ENCODE data around the gene NUP93.
"Not testable (repeated sequence)": the region's sequence is repeated elsewhere in the genome, so short reads cannot be mapped to it uniquely, and the experiment has no call there.

Gene NUP93

DNA sequence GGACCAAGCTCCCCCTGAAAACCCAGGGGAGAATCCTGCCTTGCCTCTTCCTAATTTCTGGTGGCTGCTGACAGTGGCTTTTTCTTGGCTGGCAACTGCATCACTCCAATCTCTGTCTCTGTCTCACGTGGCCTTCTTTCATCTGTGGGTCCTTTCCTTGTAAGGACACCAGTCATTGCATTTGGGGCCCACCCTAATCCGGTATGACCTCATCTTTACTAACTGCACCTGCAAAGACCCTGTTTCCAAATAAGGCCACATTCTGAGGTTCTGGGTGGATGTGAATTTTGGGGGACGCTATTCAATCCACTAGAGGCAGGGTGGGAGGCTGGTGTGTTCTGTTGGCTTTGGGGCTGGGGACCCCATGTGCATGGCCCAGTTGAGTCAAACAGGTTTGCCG lies 146.1 kb downstream of the NUP93 start:
- DNase-seq, result no peak

- no peak for DNase-seq
Observed at GRCh38 chr16:56877486-56878182, 147.7 kb downstream of the NUP93 start.

GRCh38 chr16:56878282-56878854 lies 148.4 kb downstream of the NUP93 start:
- DNase-seq, result no peak

DNA sequence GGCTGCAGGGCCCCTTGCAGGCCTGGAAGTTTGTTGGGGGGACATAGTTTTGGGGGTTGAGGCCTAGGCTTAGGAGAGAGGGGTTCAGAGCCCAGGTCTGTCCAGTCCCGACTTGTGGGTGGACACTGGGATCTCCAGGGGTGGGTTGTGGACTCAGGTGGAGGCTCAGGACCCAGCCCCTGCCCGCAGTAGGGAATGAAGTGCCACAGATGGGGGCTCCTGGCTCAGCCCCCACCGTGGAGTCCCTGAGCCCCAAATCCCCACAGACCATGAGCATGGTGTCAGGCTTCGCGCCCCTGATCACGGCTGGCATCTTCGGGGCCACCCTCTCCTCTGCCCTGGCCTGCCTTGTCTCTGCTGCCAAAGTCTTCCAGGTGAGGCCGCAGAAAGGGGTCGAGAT lies 149.3 kb downstream of the NUP93 start:
- no peak for DNase-seq

GRCh38 chr16:56880176-56880575 lies 150.2 kb downstream of the NUP93 start:
- no peak for DNase-seq

- DNase-seq, result no peak
Observed at GRCh38 chr16:56880685-56881084, 150.8 kb downstream of the NUP93 start.

GRCh38 chr16:56882077-56882800 lies 152.3 kb downstream of the NUP93 start:
- DNase-seq, result no peak

DNA sequence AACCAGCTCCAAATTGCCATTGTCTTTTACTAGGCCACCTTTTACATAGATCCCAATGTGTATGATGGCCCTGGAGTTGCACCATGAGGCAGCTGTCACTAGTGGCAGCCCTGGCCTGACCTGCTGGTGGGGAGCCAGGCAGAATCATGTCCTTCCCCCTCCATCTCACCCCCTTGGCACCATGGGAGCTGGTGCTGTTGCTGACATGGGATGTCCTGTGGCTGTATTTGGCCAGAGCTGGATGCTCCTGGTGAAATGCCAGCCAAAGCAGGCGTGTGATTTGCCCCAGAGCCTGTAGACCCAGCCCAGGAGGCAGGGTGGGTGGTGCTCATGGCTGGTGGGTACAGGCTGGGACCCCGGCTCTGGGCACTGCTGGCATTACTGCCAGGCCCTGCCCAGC lies 153.7 kb downstream of the NUP93 start:
- no peak for DNase-seq

- DNase-seq, result no peak
Observed at GRCh38 chr16:56884026-56884582, 154.2 kb downstream of the NUP93 start.

GRCh38 chr16:56884929-56885328 lies 155.0 kb downstream of the NUP93 start:
- DNase-seq, result not testable (repeated sequence)

- no peak for DNase-seq
Observed at GRCh38 chr16:56885446-56886162, 155.7 kb downstream of the NUP93 start.

DNA sequence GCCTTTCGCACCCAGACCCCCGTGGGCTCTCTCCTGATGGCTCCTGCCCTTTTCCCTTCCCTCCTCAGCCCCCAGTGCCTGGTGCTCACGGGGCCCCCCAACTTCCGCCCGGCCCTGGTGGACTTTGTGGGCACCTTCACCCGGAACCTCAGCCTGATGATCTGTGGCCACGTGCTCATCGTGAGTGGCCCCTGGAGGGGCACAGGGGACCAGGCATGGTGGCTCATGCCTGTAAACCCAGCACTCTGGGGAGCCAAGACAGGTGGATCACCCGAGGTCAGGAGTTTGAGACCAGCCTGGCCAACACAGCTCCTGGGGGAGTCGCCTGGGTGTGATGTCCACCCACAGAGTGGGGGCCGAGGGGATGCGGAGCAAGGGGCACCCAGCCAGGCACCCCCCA lies 156.4 kb downstream of the NUP93 start:
- DNase-seq, result no peak

- no peak for DNase-seq
Observed at GRCh38 chr16:56886826-56887225, 156.9 kb downstream of the NUP93 start.

GRCh38 chr16:56888806-56889205 lies 158.9 kb downstream of the NUP93 start:
- no peak for DNase-seq

DNA sequence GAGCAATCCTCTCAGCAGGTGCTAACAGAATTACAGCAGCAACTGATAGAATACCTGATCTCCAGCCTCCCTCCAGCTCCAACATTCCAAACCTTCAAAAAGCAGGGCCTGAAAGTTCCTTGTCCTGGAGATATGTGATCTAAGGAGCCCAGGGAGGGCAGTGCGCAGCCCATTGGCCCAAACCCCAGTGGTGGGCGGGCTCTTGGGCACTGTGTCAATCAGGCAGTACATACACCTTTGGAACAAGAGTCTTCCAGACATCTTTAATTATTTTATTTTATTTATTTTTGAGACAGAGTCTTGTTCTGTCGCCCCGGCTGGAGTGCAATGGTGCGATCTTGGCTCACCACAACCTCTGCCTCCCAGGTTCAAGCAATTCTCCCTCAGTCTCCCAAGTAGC lies 159.3 kb downstream of the NUP93 start:
- DNase-seq, result no peak

- no peak for DNase-seq
Observed at GRCh38 chr16:56891685-56892084, 161.8 kb downstream of the NUP93 start.

DNA sequence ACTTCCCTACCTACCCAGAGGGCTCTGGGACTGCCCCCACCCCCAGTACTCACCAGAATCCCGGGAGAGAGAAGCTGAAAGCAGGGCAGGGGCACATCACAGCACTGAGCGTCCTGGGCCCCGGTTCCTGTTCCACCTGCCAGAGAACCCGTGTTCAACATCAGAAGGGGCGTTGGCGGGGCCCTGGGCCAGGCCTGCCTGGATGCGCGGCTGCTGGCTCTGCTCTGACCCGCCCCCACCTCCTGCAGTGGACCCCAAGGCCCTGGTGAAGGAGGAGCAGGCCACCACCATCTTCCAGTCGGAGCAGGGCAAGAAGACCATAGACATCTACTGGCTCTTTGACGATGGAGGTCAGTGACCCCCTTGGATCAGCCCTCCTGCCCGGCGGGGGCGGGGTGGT lies 162.8 kb downstream of the NUP93 start:
- DNase-seq, result no peak

DNA sequence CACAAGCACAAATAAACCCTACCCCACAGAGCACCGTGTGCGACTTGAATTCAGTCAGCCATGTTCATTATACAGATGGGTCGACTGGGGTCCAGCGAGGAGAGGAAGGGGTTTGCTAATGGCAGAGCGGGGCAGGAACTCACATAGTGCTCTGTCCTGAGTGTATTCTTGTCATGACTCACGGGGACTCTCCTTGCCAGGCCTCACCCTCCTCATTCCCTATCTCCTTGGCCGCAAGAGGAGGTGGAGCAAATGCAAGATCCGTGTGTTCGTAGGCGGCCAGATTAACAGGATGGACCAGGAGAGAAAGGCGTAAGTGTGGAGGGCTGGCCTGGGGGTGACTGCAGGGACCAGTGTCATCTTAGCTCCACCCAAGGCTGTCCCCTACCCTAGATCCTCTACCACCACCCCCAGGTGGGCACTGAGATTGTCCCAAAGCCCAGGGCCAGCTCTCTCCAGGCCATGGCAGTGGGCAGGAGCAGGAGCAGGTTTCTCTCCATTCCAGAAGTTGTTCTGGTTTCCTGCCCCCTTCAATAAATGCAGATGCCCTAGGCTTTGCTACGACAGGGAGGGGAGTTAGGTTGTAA lies 164.5 kb downstream of the NUP93 start:
- DNase-seq, result no peak

DNA sequence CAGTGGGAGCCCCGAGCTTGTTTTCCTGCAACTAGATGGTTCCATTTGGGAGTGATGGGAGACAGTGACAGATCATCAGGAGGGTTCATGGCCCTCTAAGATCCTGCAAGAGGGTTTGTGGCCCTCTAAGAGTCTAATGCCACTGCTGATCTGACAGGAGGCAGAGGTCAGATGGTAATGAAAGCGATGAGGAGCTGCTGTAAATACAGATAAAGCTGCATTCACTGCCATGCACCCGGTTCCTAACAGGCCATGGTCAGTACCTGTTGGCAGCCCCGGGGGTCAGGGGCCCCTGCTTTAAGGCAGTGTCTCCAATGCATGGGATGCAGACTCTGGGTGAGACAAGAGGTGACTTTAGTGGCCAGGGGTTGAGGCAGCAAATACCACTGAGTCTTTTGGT lies 165.9 kb downstream of the NUP93 start:
- no peak for DNase-seq

DNA sequence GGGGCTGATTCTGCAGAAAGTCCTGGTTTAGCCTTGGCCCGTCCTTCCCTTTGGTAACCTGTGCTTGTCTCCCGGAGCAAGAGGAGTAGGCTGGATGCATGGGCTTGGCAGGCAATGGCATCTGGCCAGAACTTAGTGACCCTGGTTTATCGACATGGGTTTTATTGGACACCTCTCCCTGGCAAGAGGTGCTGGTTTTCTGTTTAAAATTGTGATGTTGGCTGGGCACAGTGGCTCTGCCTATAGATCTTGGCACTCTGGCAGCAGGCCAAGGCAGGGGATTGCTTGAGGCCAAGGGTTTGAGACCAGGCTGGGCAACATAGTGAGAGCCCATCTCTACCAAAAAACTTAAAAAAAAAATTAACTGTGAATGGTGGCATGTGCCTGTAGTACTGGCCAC lies 166.3 kb downstream of the NUP93 start:
- no peak for DNase-seq

DNA sequence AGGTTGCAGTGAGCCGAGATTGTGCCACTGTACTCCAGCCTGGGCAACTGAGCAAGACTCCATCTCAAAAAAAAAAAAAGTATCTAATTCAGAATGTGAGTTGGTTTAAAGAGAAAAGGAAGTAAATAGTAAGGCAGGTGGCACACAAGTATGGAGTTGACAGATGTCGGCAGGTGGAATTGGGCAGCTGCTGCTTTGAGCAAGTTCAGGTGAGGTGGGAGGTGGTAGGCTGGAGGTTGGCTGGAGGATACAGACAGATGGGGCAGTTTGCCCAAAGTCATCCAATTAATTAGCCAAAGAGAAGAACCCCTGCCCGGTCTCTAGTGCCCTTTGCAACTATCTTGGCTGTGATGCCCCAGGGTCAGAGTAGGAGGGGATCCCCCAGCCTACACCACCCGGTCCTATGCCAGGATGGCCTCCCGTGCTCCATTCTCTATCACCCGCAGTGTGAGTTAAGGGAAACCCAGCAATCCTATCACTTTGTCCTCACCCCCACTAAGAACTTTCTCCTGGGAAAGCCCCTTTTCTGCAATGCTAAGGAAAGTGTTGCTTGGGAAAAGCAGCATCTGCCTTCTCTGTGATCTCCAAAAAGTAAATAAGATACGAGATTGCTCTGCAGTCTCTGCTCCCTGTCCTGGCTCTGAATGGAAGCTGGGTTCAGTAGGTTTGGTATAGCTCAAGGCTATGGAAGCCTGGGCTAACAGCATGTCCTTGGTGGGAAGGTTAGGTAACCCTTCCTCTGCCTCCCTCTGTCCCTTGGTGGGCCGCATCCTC lies 167.3 kb downstream of the NUP93 start:
- no peak for DNase-seq

GRCh38 chr16:56898847-56899246 lies 168.9 kb downstream of the NUP93 start:
- DNase-seq, result no peak

Data from activated T-cell treated with anti-CD3 and anti-CD28 coated beads for 4 hours (primary cell).